H1 (cell line): ENCODE measurements around the gene RASL10A. TPM values are rescaled to one million over a fixed set of nuclear protein-coding genes. Genes with fewer than 3 reads are reported as not detected.

Experiments used
- CTCF ChIA-PET: fragments of 300-600 bp; sonication (Branson Sonifier 250); formaldehyde crosslinking; loops from one replicate; lab custom pipeline; 2021; ENCODE audit not compliant: partially characterized antibody; lab: Charles Lee
- POLR2A ChIA-PET: fragments of 300-600 bp; sonication (Branson Sonifier 250); formaldehyde crosslinking; loops from one replicate; lab custom pipeline; 2021; ENCODE audit warnings: inconsistent platforms; ENCODE audit not compliant: partially characterized antibody; lab: Charles Lee
- DNase-seq, 2 experiments: peaks; one replicate each; pipeline versions ENCODE4 v3.0.0 to v3.0.0-alpha.2; 2010 to 2022; ENCODE audit warnings: low spot score in 2 of 2, low read depth in 1 of 2, mixed read lengths in 1 of 2
- FAIRE-seq: peaks from 2 replicates; lab custom pipeline; 2011; peaks lifted over from hg19 to GRCh38; lab: Jason Lieb, UNC
- H2AFZ ChIP-seq: 2 replicates; pipeline ENCODE4 v1.8.1; 2012; ENCODE audit warnings: low read length, inconsistent platforms
- H2AK5ac ChIP-seq: 2 replicates; pipeline ENCODE4 v1.6.1; 2013; ENCODE audit warnings: low read depth, low read length
- H2BK120ac ChIP-seq: replicated peaks from 2 replicates; pipeline ENCODE3; 2013; ENCODE audit warnings: low read depth, low read length, inconsistent platforms
- H2BK12ac ChIP-seq: 2 replicates; pipeline ENCODE4 v1.6.1; 2013; ENCODE audit warnings: low read depth, low read length
- H2BK15ac ChIP-seq: 2 replicates; pipeline ENCODE4 v1.6.1; 2013; ENCODE audit warnings: low read length
- H2BK20ac ChIP-seq: 2 replicates; pipeline ENCODE4 v1.6.1; 2013; ENCODE audit warnings: low read length
- H2BK5ac ChIP-seq: 2 replicates; pipeline ENCODE4 v1.6.1; 2013; ENCODE audit warnings: low read depth, low read length
- H3K14ac ChIP-seq: 2 replicates; pipeline ENCODE4 v1.6.1; 2013; ENCODE audit warnings: inconsistent platforms; ENCODE audit not compliant: insufficient read length
- H3K18ac ChIP-seq: 2 replicates; pipeline ENCODE4 v1.6.1; 2013; ENCODE audit warnings: low read length; ENCODE audit errors: extremely low read depth
- H3K23ac ChIP-seq: 2 replicates; pipeline ENCODE4 v1.6.1; 2013; ENCODE audit warnings: inconsistent platforms; ENCODE audit not compliant: insufficient read length
- H3K23me2 ChIP-seq: 2 replicates; pipeline ENCODE4 v1.6.1; 2013; ENCODE audit warnings: low read depth, low read length
- H3K27ac ChIP-seq: 2 replicates; pipeline ENCODE4 v1.6.1; 2011; ENCODE audit warnings: low read depth, low read length, inconsistent platforms
- H3K27me3 ChIP-seq, 4 experiments: replicated peaks in 1 of 4; 1 replicate in 1 of 4; 2 replicates in 3 of 4; pipeline versions ENCODE4 v1.6.1 to v1.8.1; 2011 to 2013; ENCODE audit warnings: low read length in 3 of 4, mild to moderate bottlenecking in 3 of 4, inconsistent platforms in 2 of 4, mixed read lengths in 2 of 4, moderate library complexity in 1 of 4; ENCODE audit not compliant: control insufficient read depth in 3 of 4, insufficient read depth in 3 of 4; ENCODE audit errors: extremely low read depth in 1 of 4
- H3K36me3 ChIP-seq, 4 experiments: 2 replicates each; pipeline versions ENCODE4 v1.6.1 to v1.8.1; 2011 to 2013; ENCODE audit warnings: mild to moderate bottlenecking in 4 of 4, low read length in 3 of 4, moderate library complexity in 2 of 4, control low read depth in 1 of 4, inconsistent platforms in 1 of 4; ENCODE audit not compliant: insufficient read depth in 4 of 4, control insufficient read depth in 2 of 4
- H3K4ac ChIP-seq: replicated peaks from 2 replicates; pipeline ENCODE3; 2013; ENCODE audit warnings: low read length, low read depth, mixed read lengths, inconsistent platforms; ENCODE audit not compliant: insufficient read length
- H3K4me1 ChIP-seq, 4 experiments: replicated peaks in 1 of 4; 1 replicate in 1 of 4; 2 replicates in 3 of 4; pipeline versions ENCODE4 v1.6.1 to v1.8.1; 2011 to 2013; ENCODE audit warnings: low read length in 3 of 4, inconsistent platforms in 2 of 4, mixed read lengths in 1 of 4; ENCODE audit not compliant: insufficient read depth in 4 of 4, control insufficient read depth in 3 of 4
- H3K4me2 ChIP-seq, 2 experiments: 2 replicates each; pipeline versions ENCODE4 v1.6.1 to v1.8.1; 2011 to 2013; ENCODE audit warnings: low read depth in 2 of 2, low read length in 2 of 2, control low read depth in 1 of 2, inconsistent platforms in 1 of 2, mild to moderate bottlenecking in 1 of 2; ENCODE audit not compliant: insufficient read depth in 1 of 2
- H3K4me3 ChIP-seq, 4 experiments: fragments of 200-600, 300-600 bp in 1 of 4; sonication (generic), shearing (Covaris generic), sonication (Bioruptor Twin) in 1 of 4; 2 replicates each; pipeline versions ENCODE4 v1.5.1 to v1.8.1; 2011 to 2016; ENCODE audit warnings: low read length in 4 of 4, low read depth in 3 of 4, control low read depth in 2 of 4, inconsistent platforms in 2 of 4, mild to moderate bottlenecking in 2 of 4, mixed read lengths in 1 of 4, moderate library complexity in 1 of 4; ENCODE audit not compliant: insufficient read depth in 2 of 4; ENCODE audit errors: extremely low read depth in 1 of 4
- H3K56ac ChIP-seq: replicated peaks from 2 replicates; pipeline ENCODE3; 2013; ENCODE audit warnings: low read depth, mild to moderate bottlenecking, mixed read lengths, low read length, inconsistent platforms; ENCODE audit not compliant: insufficient read length
- H3K79me1 ChIP-seq: 2 replicates; pipeline ENCODE4 v1.6.1; 2013; ENCODE audit warnings: low read depth, low read length, control low read depth
- H3K79me2 ChIP-seq, 2 experiments: 2 replicates each; pipeline versions ENCODE4 v1.6.1 to v1.8.1; 2012 to 2013; ENCODE audit warnings: low read length in 2 of 2, mild to moderate bottlenecking in 2 of 2, inconsistent platforms in 1 of 2; ENCODE audit not compliant: insufficient read depth in 2 of 2, control insufficient read depth in 1 of 2
- H3K9ac ChIP-seq, 4 experiments: replicated peaks in 1 of 4; 1 replicate in 1 of 4; 2 replicates in 3 of 4; pipeline versions ENCODE4 v1.6.1 to v1.8.1; 2011 to 2013; ENCODE audit warnings: low read depth in 3 of 4, low read length in 3 of 4, control low read depth in 2 of 4, mild to moderate bottlenecking in 2 of 4, moderate library complexity in 2 of 4, inconsistent platforms in 1 of 4; ENCODE audit errors: extremely low read depth in 1 of 4
- H3K9me3 ChIP-seq, 2 experiments: 2 replicates each; pipeline versions ENCODE4 v1.6.1 to v1.8.1; 2012 to 2013; ENCODE audit warnings: mild to moderate bottlenecking in 2 of 2, moderate library complexity in 2 of 2, control low read depth in 1 of 2, inconsistent platforms in 1 of 2, low read depth in 1 of 2, low read length in 1 of 2, mixed read lengths in 1 of 2; ENCODE audit not compliant: insufficient read depth in 2 of 2
- H4K20me1 ChIP-seq, 2 experiments: replicated peaks in 1 of 2; 2 replicates each; pipeline versions ENCODE3 to v1.8.1; 2011 to 2013; ENCODE audit warnings: inconsistent platforms in 2 of 2, low read length in 2 of 2, mild to moderate bottlenecking in 1 of 2; ENCODE audit not compliant: insufficient read depth in 2 of 2, control insufficient read depth in 1 of 2
- H4K5ac ChIP-seq: 2 replicates; pipeline ENCODE4 v1.6.1; 2013; ENCODE audit warnings: low read length, low read depth, mixed read lengths, inconsistent platforms; ENCODE audit not compliant: insufficient read length
- H4K8ac ChIP-seq: 2 replicates; pipeline ENCODE4 v1.8.0; 2013; ENCODE audit warnings: mild to moderate bottlenecking, moderate library complexity, low read length, inconsistent platforms; ENCODE audit not compliant: insufficient read depth; ENCODE audit errors: extremely low read depth
- H4K91ac ChIP-seq: replicated peaks from 2 replicates; pipeline ENCODE3; 2013; ENCODE audit warnings: low read length, mixed read lengths, inconsistent platforms; ENCODE audit not compliant: insufficient read length
- CEBPB ChIP-seq: IDR thresholded peaks from 2 replicates; pipeline ENCODE4 v1.6.1; 2012; ENCODE audit warnings: low read depth, low read length
- EGR1 ChIP-seq: IDR thresholded peaks from 2 replicates; pipeline ENCODE4 v1.6.1; 2011; ENCODE audit warnings: low read depth, low read length, borderline replicate concordance
- JUND ChIP-seq: IDR thresholded peaks from 2 replicates; pipeline ENCODE4 v1.6.1; 2011; ENCODE audit warnings: mild to moderate bottlenecking, improper control_type of control experiment, low read length
- RFX5 ChIP-seq: IDR thresholded peaks from 2 replicates; pipeline ENCODE4 v1.6.1; 2011; ENCODE audit warnings: low read depth, low read length, improper control_type of control experiment, borderline replicate concordance
- SIN3A ChIP-seq, 2 experiments: IDR thresholded peaks in 1 of 2; conservative IDR thresholded peaks in 1 of 2; 2 replicates each; pipeline ENCODE4 v1.6.1; 2011 to 2012; ENCODE audit warnings: low read length in 2 of 2, improper control_type of control experiment in 1 of 2, low read depth in 1 of 2, mild to moderate bottlenecking in 1 of 2
- TAF1 ChIP-seq: IDR thresholded peaks from 2 replicates; pipeline ENCODE4 v1.6.1; 2011; ENCODE audit warnings: mild to moderate bottlenecking, low read depth, low read length
- WGBS, 2 experiments: shearing (Covaris generic) in 1 of 2; methylation state at CpG; one replicate each; pipeline versions ENCODE4 v1.1.6 to v1.1.7; 2013 to 2015; ENCODE audit warnings: low lambda C conversion rate in 2 of 2, mixed read lengths in 2 of 2, inconsistent platforms in 1 of 2, low coverage in 1 of 2, missing lambda C conversion rate in 1 of 2; ENCODE audit not compliant: insufficient replicate concordance in 2 of 2, insufficient coverage in 1 of 2, insufficient read length in 1 of 2; ENCODE audit errors: extremely low coverage in 1 of 2, missing lambda C conversion rate in 1 of 2; 5-methylcytosine and 5-hydroxymethylcytosine counted together
- polyA plus RNA-seq, 7 experiments: library from polyadenylated mRNA; depleted of rRNA in 3 of 7; stranded (reverse) in 5 of 7; unstranded in 2 of 7; fragments of >200 nt in 5 of 7; fragments of 200-250 nt in 2 of 7; gene quantifications; 1 replicate in 5 of 7; 2 replicates in 1 of 7; 4 replicates in 1 of 7; pipeline versions ENCODE4 v1.2.1 to v1.2.3, GENCODE V29; 2011 to 2013; ENCODE audit warnings: missing spikeins in 2 of 7, mixed read lengths in 2 of 7
- total RNA-seq: library from RNA; stranded (reverse); fragmentation: NEBNext Ultra II Directional; extraction: Animal tissue kit (Norgen Biotek cat#: 25700); gene quantifications from 2 replicates; pipeline ENCODE4 v1.2.1, GENCODE V29; 2021

The RASL10A gene
- total and polyA plus RNA-seq, 2 of the 8 experiments (the other 6 are each of a cell fraction or from before 2014, with no cell fraction given) = 1.1 to 1.5 TPM

DNA sequence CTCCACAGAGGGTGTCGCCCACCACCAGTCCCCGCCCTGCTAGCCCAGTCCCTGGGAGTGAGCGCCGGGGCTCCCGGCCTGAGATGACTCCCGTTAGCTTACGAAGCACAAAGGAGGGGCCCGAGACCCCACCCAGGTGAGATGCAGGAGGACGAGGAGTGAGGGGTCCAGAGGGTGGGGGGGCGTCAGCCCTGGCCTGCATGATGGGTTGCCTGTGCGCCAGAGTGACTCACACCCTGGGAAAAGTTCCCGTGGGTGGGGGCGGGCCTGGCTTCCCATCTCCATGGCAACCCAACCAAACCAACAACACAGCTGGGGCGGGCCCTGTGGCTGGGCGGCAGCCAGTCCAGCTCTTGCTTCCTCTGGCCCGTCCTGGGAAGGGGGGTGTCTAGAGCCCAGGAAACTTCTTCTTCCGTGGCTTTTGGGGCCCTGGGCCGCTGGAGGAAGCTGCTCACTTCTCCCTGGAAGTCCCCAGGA lies 4.6 kb downstream of the RASL10A start:
- peaks cover 0 to 12% (median 0%) of the 10 kb centered on the region in 4 experiments; a peak in 1 of 8 replicates for H3K36me3 ChIP-seq
- DNase-seq = peak in 1 of 2 experiments; percentile 82
- no peak overlapping the region for H2AK5ac ChIP-seq
- H3K79me1 ChIP-seq = no peaks in the 10 kb centered on the region
- H2BK12ac ChIP-seq = no peak overlapping the region
- peaks cover 12% of the 10 kb centered on the region; the same call in 1 of the 2 replicates for H3K23me2 ChIP-seq
- H3K4ac ChIP-seq = no peak overlapping the region
- no peak overlapping the region for H3K23ac ChIP-seq
- H3K4me2 ChIP-seq = no peak overlapping the region
- H3K79me2 ChIP-seq = no peaks in the 10 kb centered on the region
- no peak overlapping the region for H3K14ac ChIP-seq
- H4K20me1 ChIP-seq = peaks cover 6 to 13% of the 10 kb centered on the region in 2 experiments
- peaks cover 0 to 18% (median 13%) of the 10 kb centered on the region in 4 experiments; a peak in 6 of 7 replicates for H3K4me1 ChIP-seq
- no peak overlapping the region for H3K56ac ChIP-seq
- H3K27me3 ChIP-seq = peaks cover 26 to 39% (median 31%) of the 10 kb centered on the region in 4 experiments
- H2BK20ac ChIP-seq = no peak overlapping the region
- no peak for TF ChIP-seq EGR1
- TF ChIP-seq JUND = peak; percentile 79; the same call in 1 of the 2 replicates
- no peak for TF ChIP-seq TAF1
- TF ChIP-seq RFX5 = no peak
- TF ChIP-seq CEBPB = no peak
- peak in 1 of 2 experiments; percentile 65; a peak in 2 of 4 replicates for TF ChIP-seq SIN3A (conservative IDR thresholded peaks at IDR 0.05 in 1 of 2, IDR thresholded peaks at IDR 0.05 in 1 of 2; ENCODE audit: low read depth in 1 of 2, low read length in 2 of 2)
- H4K8ac ChIP-seq = no peak overlapping the region
- H2BK120ac ChIP-seq = no peak overlapping the region
- H4K5ac ChIP-seq = no peak overlapping the region
- ChIA-PET POLR2A (interaction anchor here (0.7 to 4.4 kb wide), 6 partner anchors 9 to 56 kb away, joined by 3 to 44 read pairs (median 4); partner anchors contain the start of gene EWSR1), CTCF (interaction anchor here (1.1 to 4.1 kb wide), 8 partner anchors 8 to 65 kb away, joined by 3 to 41 read pairs (median 4); no protein-coding TSS in a partner anchor)
- no peak overlapping the region for H3K4me3 ChIP-seq
- H4K91ac ChIP-seq = no peak overlapping the region
- no peak overlapping the region; the same call in 1 of the 2 replicates for H3K27ac ChIP-seq
- no peak overlapping the region for H2AFZ ChIP-seq
- 61% methylated on average over 15 of the region's 18 CpGs; no CpG with 5 or more reads in 1 of the 2 experiments for whole genome bisulfite sequencing, 2 experiments
- H2BK15ac ChIP-seq = peak overlapping the region; percentile 29; the same call in 1 of the 2 replicates
- no peak overlapping the region for H3K18ac ChIP-seq
- 0 out of 2 replicates have a peak overlapping the region, but pooled peaks have one; percentile 52 for H2BK5ac ChIP-seq
- H3K9me3 ChIP-seq = peaks cover 3 to 7% of the 10 kb centered on the region in 2 experiments; a peak in 3 of 4 replicates
- FAIRE-seq = no peak
- no peak overlapping the region for H3K9ac ChIP-seq
